Measurements from ENCODE around the gene DDX39B.
A peak's percentile ranks its signal among the peaks of the same experiment; 100 is the strongest.

The DDX39B gene

DNA sequence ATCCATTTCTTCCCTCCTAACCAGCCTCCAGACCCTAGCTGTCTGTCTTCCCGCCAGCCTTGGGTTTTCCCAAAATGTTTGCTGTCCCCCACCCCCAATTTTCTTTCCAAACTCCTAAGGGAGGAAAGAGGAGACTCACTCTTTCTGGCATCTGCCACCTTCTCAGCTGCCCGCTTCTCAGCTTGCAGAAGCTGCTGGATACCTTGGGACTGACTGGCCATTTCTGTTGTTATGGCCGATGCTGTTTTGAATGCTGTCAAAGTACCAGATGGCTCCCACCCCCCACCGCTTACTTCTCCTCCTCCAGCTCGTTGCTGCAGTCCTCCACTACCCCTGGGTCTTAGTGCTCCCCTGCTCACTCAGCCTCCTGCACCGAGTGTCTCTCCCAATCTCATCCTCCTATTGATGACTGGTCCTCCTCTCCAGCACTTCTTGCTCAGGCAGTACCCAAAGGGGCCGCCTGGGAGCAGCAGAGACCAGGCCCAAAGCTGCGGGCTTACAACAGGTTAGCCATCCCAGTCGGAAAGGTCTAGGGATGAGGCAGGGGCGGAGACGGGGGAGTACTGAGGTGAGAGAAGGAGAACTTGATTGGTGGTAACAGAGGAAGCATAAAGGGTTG lies 4.6 kb upstream of the DDX39B start, which contains the start of gene ATP6V1G2 (continued):
- TF ChIP-seq BCL11A (tag by site-specific recombination; IDR thresholded peaks at IDR 0.05; ENCODE audit: low read depth) = no peak
- TF ChIP-seq ZNF23 (tag by site-specific recombination; IDR thresholded peaks at IDR 0.05; ENCODE audit: borderline replicate concordance) = no peak
- TF ChIP-seq ZNF629 (tag by site-specific recombination; IDR thresholded peaks at IDR 0.05) = no peak; the same call in 1 of the 2 replicates
- no peak for TF ChIP-seq ZNF174 (tag by site-specific recombination; IDR thresholded peaks at IDR 0.05)
- TF ChIP-seq ZNF394 (tag by site-specific recombination; IDR thresholded peaks at IDR 0.05; ENCODE audit: borderline replicate concordance) = no peak; the same call in 1 of the 2 replicates
- no peak for TF ChIP-seq ZNF19 (tag by site-specific recombination; IDR thresholded peaks at IDR 0.05; ENCODE audit: low read depth)
- TF ChIP-seq, protein P1, sequence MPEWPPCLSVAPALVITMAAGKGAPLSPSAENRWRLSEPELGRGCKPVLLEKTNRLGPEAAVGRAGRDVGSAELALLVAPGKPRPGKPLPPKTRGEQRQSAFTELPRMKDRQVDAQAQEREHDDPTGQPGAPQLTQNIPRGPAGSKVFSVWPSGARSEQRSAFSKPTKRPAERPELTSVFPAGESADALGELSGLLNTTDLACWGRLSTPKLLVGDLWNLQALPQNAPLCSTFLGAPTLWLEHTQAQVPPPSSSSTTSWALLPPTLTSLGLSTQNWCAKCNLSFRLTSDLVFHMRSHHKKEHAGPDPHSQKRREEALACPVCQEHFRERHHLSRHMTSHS (tag by site-specific recombination; IDR thresholded peaks at IDR 0.05) = no peak
- TF ChIP-seq ZNF48 (tag by site-specific recombination; IDR thresholded peaks at IDR 0.05) = no peak
- TF ChIP-seq ZNF335 (tag by site-specific recombination; conservative IDR thresholded peaks at IDR 0.05) = peak; percentile 59
- no peak for TF ChIP-seq ZNF302 (tag by site-specific recombination; IDR thresholded peaks at IDR 0.05; ENCODE audit: low read depth)
- TF ChIP-seq HOXD13 (CRISPR knock-in tag; IDR thresholded peaks at IDR 0.05; ENCODE audit: borderline replicate concordance) = no peak
- no peak for TF ChIP-seq ZNF311 (tag by site-specific recombination; IDR thresholded peaks at IDR 0.05; ENCODE audit: borderline replicate concordance)
- no peak for TF ChIP-seq ZNF624 (tag by site-specific recombination; IDR thresholded peaks at IDR 0.05)
- no peak for TF ChIP-seq ZNF239 (tag by site-specific recombination; IDR thresholded peaks at IDR 0.05)
- TF ChIP-seq ZNF24 (tag by site-specific recombination; IDR thresholded peaks at IDR 0.05) = 0 out of 2 replicates have a peak, but pooled peaks have one; percentile 65
- TF ChIP-seq TSHZ1 (tag by site-specific recombination; IDR thresholded peaks at IDR 0.05; ENCODE audit: borderline replicate concordance) = no peak
- no peak for TF ChIP-seq PRDM2 (tag by site-specific recombination; IDR thresholded peaks at IDR 0.05; ENCODE audit: borderline replicate concordance)
- TF ChIP-seq, protein P2, sequence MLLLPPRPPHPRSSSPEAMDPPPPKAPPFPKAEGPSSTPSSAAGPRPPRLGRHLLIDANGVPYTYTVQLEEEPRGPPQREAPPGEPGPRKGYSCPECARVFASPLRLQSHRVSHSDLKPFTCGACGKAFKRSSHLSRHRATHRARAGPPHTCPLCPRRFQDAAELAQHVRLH (tag by site-specific recombination; IDR thresholded peaks at IDR 0.05) = no peak
- TF ChIP-seq, protein P3, sequence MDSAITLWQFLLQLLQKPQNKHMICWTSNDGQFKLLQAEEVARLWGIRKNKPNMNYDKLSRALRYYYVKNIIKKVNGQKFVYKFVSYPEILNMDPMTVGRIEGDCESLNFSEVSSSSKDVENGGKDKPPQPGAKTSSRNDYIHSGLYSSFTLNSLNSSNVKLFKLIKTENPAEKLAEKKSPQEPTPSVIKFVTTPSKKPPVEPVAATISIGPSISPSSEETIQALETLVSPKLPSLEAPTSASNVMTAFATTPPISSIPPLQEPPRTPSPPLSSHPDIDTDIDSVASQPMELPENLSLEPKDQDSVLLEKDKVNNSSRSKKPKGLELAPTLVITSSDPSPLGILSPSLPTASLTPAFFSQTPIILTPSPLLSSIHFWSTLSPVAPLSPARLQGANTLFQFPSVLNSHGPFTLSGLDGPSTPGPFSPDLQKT (IDR thresholded peaks at IDR 0.05; ENCODE audit: borderline replicate concordance, low read depth, low read length) = no peak
- TF ChIP-seq, protein P4, sequence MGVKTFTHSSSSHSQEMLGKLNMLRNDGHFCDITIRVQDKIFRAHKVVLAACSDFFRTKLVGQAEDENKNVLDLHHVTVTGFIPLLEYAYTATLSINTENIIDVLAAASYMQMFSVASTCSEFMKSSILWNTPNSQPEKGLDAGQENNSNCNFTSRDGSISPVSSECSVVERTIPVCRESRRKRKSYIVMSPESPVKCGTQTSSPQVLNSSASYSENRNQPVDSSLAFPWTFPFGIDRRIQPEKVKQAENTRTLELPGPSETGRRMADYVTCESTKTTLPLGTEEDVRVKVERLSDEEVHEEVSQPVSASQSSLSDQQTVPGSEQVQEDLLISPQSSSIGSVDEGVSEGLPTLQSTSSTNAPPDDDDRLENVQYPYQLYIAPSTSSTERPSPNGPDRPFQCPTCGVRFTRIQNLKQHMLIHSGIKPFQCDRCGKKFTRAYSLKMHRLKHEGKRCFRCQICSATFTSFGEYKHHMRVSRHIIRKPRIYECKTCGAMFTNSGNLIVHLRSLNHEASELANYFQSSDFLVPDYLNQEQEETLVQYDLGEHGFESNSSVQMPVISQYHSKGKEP (tag by site-specific recombination; IDR thresholded peaks at IDR 0.05) = peak; percentile 79; the same call in 1 of the 2 replicates
- peak; percentile 75 for TF ChIP-seq GLIS2 (tag by site-specific recombination; IDR thresholded peaks at IDR 0.05)
- TF ChIP-seq ZNF660 (tag by site-specific recombination; IDR thresholded peaks at IDR 0.05) = peak; percentile 96
- no peak for TF ChIP-seq PRDM4 (tag by site-specific recombination; IDR thresholded peaks at IDR 0.05)
